ENCODE results near the gene ZIM2.

GRCh38 chr19:56884441-56884840, 43.9 kb upstream of the ZIM2 start:
- TF ChIP-seq, protein P1, sequence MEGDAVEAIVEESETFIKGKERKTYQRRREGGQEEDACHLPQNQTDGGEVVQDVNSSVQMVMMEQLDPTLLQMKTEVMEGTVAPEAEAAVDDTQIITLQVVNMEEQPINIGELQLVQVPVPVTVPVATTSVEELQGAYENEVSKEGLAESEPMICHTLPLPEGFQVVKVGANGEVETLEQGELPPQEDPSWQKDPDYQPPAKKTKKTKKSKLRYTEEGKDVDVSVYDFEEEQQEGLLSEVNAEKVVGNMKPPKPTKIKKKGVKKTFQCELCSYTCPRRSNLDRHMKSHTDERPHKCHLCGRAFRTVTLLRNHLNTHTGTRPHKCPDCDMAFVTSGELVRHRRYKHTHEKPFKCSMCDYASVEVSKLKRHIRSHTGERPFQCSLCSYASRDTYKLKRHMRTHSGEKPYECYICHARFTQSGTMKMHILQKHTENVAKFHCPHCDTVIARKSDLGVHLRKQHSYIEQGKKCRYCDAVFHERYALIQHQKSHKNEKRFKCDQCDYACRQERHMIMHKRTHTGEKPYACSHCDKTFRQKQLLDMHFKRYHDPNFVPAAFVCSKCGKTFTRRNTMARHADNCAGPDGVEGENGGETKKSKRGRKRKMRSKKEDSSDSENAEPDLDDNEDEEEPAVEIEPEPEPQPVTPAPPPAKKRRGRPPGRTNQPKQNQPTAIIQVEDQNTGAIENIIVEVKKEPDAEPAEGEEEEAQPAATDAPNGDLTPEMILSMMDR (conservative IDR thresholded peaks at IDR 0.05; ENCODE audit: low read depth, low read length), result no peak
- no peak for TF ChIP-seq RAD21 (IDR thresholded peaks at IDR 0.05; ENCODE audit: low read length)
- no peak for TF ChIP-seq CEBPB (IDR thresholded peaks at IDR 0.05; ENCODE audit: low read depth, low read length)

Data from IMR-90 (cell line).